PFSK-1 (cell line): ENCODE results near the gene PSMA1.

ENCODE experiments used
- FOXP2 ChIP-seq: optimal IDR thresholded peaks from 2 replicates; pipeline ENCODE3; 2011; ENCODE audit warnings: borderline replicate concordance, control low read depth, inconsistent platforms; ENCODE audit not compliant: insufficient read depth; ENCODE audit errors: extremely low read length, extremely low read depth
- POLR2AphosphoS5 ChIP-seq: IDR thresholded peaks from 2 replicates; pipeline ENCODE4 v1.6.1; 2012; ENCODE audit warnings: low read depth, mild to moderate bottlenecking, control low read depth, low read length, moderate library complexity
- SIN3A ChIP-seq: IDR thresholded peaks from 2 replicates; pipeline ENCODE4 v1.6.1; 2012; ENCODE audit warnings: mild to moderate bottlenecking, low read length, moderate library complexity, borderline replicate concordance; ENCODE audit not compliant: insufficient read depth
- TAF1 ChIP-seq: IDR thresholded peaks from 2 replicates; pipeline ENCODE4 v1.6.1; 2012; ENCODE audit warnings: low read length, control low read depth, borderline replicate concordance; ENCODE audit not compliant: insufficient read depth
- TF ChIP-seq, protein P1 (sequence below), 2 experiments: IDR thresholded peaks; 2 replicates each; pipeline versions ENCODE4 v1.6.1 to v1.8.0; 2011 to 2012; ENCODE audit warnings: low read depth in 2 of 2, low read length in 2 of 2, control low read depth in 1 of 2, inconsistent platforms in 1 of 2, mild to moderate bottlenecking in 1 of 2, moderate library complexity in 1 of 2; ENCODE audit not compliant: insufficient read depth in 1 of 2

DNA sequence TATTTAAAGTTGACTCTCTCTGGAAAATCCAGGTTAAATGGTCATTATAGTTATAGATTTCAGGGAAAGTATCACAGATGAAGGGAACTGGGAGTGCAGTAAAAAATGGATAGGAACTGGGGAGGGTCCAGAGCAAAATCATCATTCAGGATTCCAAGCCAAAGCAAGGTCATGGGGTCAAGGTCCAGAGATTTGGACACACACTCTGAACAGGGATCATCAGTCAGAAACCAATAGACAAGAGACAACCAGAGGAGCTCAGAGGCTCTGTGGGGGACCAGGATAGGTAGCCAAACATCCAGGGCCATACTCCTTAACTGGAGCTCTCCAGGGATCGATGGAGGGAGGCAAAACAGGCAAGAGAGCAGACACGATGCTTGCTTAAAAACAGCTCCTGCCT is 27.3 kb upstream of the PSMA1 start:
- TF ChIP-seq TAF1 (no peak), SIN3A (no peak), POLR2AphosphoS5 (no peak), FOXP2 (no peak)
- TF ChIP-seq, protein P1, sequence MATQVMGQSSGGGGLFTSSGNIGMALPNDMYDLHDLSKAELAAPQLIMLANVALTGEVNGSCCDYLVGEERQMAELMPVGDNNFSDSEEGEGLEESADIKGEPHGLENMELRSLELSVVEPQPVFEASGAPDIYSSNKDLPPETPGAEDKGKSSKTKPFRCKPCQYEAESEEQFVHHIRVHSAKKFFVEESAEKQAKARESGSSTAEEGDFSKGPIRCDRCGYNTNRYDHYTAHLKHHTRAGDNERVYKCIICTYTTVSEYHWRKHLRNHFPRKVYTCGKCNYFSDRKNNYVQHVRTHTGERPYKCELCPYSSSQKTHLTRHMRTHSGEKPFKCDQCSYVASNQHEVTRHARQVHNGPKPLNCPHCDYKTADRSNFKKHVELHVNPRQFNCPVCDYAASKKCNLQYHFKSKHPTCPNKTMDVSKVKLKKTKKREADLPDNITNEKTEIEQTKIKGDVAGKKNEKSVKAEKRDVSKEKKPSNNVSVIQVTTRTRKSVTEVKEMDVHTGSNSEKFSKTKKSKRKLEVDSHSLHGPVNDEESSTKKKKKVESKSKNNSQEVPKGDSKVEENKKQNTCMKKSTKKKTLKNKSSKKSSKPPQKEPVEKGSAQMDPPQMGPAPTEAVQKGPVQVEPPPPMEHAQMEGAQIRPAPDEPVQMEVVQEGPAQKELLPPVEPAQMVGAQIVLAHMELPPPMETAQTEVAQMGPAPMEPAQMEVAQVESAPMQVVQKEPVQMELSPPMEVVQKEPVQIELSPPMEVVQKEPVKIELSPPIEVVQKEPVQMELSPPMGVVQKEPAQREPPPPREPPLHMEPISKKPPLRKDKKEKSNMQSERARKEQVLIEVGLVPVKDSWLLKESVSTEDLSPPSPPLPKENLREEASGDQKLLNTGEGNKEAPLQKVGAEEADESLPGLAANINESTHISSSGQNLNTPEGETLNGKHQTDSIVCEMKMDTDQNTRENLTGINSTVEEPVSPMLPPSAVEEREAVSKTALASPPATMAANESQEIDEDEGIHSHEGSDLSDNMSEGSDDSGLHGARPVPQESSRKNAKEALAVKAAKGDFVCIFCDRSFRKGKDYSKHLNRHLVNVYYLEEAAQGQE (IDR thresholded peaks at IDR 0.05; ENCODE audit: insufficient read depth in 1 of 2, low read depth in 2 of 2, low read length in 2 of 2), result no peak
